Right lobe of liver (tissue), 4 donors: ENCODE data around the gene NTMT1.

ENCODE experiments used
- CTCF ChIP-seq, 4 donors: fragments of 200-600 bp in 3 of 4; fragments of 450-650 bp in 1 of 4; IDR thresholded peaks; one replicate each; pipeline versions ENCODE4 v1.5.1 to v1.8.0; 2016 to 2022; ENCODE audit warnings: antibody characterized with exemption in 4 of 4, mild to moderate bottlenecking in 2 of 4
- POLR2A ChIP-seq: fragments of 450-650 bp; IDR thresholded peaks from one replicate; pipeline ENCODE4 v1.6.1; 2017; ENCODE audit warnings: antibody characterized with exemption, mild to moderate bottlenecking
- donor health status: DM: no; HTN: no; CAD: no.
- donor health status: DM: no; HTN: no; CAD: no.
- donor health status: DM: no; HTN: yes; CAD: no.

GRCh38 chr9:129586245-129586644 lies 39.7 kb upstream of the NTMT1 start:
- TF ChIP-seq CTCF (IDR thresholded peaks at IDR 0.05) = no peak
- no peak for TF ChIP-seq POLR2A
